GM12878 (cell line): Measurements from ENCODE around the gene SPINK5.

Experiments used
- ATF3 ChIP-seq: IDR thresholded peaks from 2 replicates; pipeline ENCODE4 v1.6.1; 2011; ENCODE audit warnings: low read depth, mild to moderate bottlenecking, low read length, moderate library complexity, borderline replicate concordance; ENCODE audit errors: extremely low read depth
- ATF7 ChIP-seq: fragments of 450-650 bp; IDR thresholded peaks from 2 replicates; pipeline ENCODE4 v1.6.1; 2016; ENCODE audit warnings: low read depth, mild to moderate bottlenecking
- BHLHE40 ChIP-seq, 2 experiments: fragments of 450-650 bp in 1 of 2; IDR thresholded peaks; 2 replicates each; pipeline ENCODE4 v1.6.1; 2011 to 2017; ENCODE audit warnings: low read depth in 2 of 2, borderline replicate concordance in 1 of 2, improper control_type of control experiment in 1 of 2, low read length in 1 of 2, mild to moderate bottlenecking in 1 of 2
- CHD2 ChIP-seq: IDR thresholded peaks from 2 replicates; pipeline ENCODE4 v1.6.1; 2011; ENCODE audit warnings: low read depth, low read length, improper control_type of control experiment, borderline replicate concordance
- CTCF ChIP-seq, 3 experiments: IDR thresholded peaks in 2 of 3; conservative IDR thresholded peaks in 1 of 3; 2 replicates each; pipeline ENCODE4 v1.5.1; 2011; ENCODE audit warnings: low read depth in 3 of 3, low read length in 3 of 3, mild to moderate bottlenecking in 3 of 3, control low read depth in 2 of 3, moderate library complexity in 2 of 3, inconsistent platforms in 1 of 3, mixed read lengths in 1 of 3; ENCODE audit not compliant: control insufficient read depth in 2 of 3, insufficient read depth in 1 of 3; ENCODE audit errors: extremely low read depth in 1 of 3
- ELK1 ChIP-seq: IDR thresholded peaks from 2 replicates; pipeline ENCODE4 v1.6.1; 2012; ENCODE audit warnings: low read depth, low read length, improper control_type of control experiment
- FOXK2 ChIP-seq: fragments of 450-650 bp; IDR thresholded peaks from 2 replicates; pipeline ENCODE4 v1.6.1; 2017; ENCODE audit warnings: mild to moderate bottlenecking, moderate library complexity
- FOXM1 ChIP-seq: IDR thresholded peaks from 2 replicates; pipeline ENCODE4 v1.6.1; 2012; ENCODE audit warnings: low read depth, mild to moderate bottlenecking, inconsistent platforms, low read length, moderate library complexity
- MXI1 ChIP-seq: fragments of 150-350 bp; IDR thresholded peaks from 2 replicates; pipeline ENCODE4 v1.6.1; 2011; ENCODE audit warnings: low read depth, mild to moderate bottlenecking, inconsistent platforms, low read length, improper control_type of control experiment
- PML ChIP-seq: IDR thresholded peaks from 2 replicates; pipeline ENCODE4 v1.6.1; 2012; ENCODE audit warnings: low read length, inconsistent platforms
- TCF12 ChIP-seq: IDR thresholded peaks from 2 replicates; pipeline ENCODE4 v1.6.1; 2011; ENCODE audit warnings: low read depth, mild to moderate bottlenecking, low read length
- TCF7 ChIP-seq: IDR thresholded peaks from 2 replicates; pipeline ENCODE4 v1.6.1; 2014; ENCODE audit warnings: antibody characterized with exemption, borderline replicate concordance
- ZBTB40 ChIP-seq: fragments of 450-650 bp; IDR thresholded peaks from 2 replicates; pipeline ENCODE4 v1.6.1; 2016; ENCODE audit warnings: mild to moderate bottlenecking, moderate library complexity, borderline replicate concordance
- TF ChIP-seq, protein P1 (sequence below): IDR thresholded peaks from 2 replicates; pipeline ENCODE4 v1.6.1; 2012; ENCODE audit warnings: low read length, inconsistent platforms

GRCh38 chr5:148172377-148172776, 108.6 kb downstream of the SPINK5 start:
- TF ChIP-seq FOXK2, result no peak
- no peak for TF ChIP-seq BHLHE40 (IDR thresholded peaks at IDR 0.05; ENCODE audit: borderline replicate concordance in 1 of 2, low read depth in 2 of 2, low read length in 1 of 2)
- no peak for TF ChIP-seq FOXM1
- TF ChIP-seq MXI1, result no peak
- no peak for TF ChIP-seq ATF7
- TF ChIP-seq ELK1, result no peak
- TF ChIP-seq CTCF (IDR thresholded peaks at IDR 0.05 in 2 of 3, conservative IDR thresholded peaks at IDR 0.05 in 1 of 3; ENCODE audit: control insufficient read depth in 2 of 3, extremely low read depth in 1 of 3, insufficient read depth in 1 of 3, low read depth in 3 of 3, low read length in 3 of 3), result no peak
- no peak for TF ChIP-seq ZBTB40
- no peak for TF ChIP-seq ATF3
- no peak for TF ChIP-seq TCF12
- TF ChIP-seq CHD2, result no peak
- no peak for TF ChIP-seq PML
- TF ChIP-seq, protein P1, sequence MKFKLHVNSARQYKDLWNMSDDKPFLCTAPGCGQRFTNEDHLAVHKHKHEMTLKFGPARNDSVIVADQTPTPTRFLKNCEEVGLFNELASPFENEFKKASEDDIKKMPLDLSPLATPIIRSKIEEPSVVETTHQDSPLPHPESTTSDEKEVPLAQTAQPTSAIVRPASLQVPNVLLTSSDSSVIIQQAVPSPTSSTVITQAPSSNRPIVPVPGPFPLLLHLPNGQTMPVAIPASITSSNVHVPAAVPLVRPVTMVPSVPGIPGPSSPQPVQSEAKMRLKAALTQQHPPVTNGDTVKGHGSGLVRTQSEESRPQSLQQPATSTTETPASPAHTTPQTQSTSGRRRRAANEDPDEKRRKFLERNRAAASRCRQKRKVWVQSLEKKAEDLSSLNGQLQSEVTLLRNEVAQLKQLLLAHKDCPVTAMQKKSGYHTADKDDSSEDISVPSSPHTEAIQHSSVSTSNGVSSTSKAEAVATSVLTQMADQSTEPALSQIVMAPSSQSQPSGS, result no peak
- no peak for TF ChIP-seq TCF7
